GM18502 (cell line): ENCODE results near the gene TPSAB1.
"Not testable (repeated sequence)": the region's sequence is repeated elsewhere in the genome, so short reads cannot be mapped to it uniquely, and the experiment has no call there.

Source experiments
- ATAC-seq: cut with Tn5 transposase; IDR thresholded peaks from one replicate; pipeline ENCODE4 v1.9.1; 2021; ENCODE audit warnings: mild to moderate bottlenecking; ENCODE audit not compliant: unreplicated experiment, poor library complexity

The TPSAB1 gene

DNA sequence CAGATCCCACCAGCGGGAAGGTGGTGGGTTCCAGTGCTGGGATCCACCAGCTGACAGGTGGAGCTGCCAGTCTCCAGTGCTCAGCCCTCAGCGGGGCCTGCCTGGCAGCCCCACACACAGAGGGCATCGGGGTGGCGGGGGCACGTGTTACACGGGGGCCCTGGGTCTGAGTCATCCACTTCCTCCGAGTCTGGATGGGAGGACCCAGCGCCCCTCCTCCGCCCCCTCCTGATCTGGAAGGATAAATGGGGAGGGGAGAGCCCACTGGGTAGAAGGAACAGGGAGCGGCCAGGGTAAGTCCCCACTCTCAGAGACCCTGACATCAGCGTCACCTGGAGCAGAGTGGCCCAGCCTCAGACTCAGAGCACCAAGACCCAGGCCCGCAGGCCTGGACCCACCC lies at the start of gene TPSAB1:
Gene TPSAB1 (plus strand): TSS at position 270 of the 400 bp plus-strand sequence. CDS start 234 bp downstream, outside the sequence.
- not testable (repeated sequence) for ATAC-seq

DNA sequence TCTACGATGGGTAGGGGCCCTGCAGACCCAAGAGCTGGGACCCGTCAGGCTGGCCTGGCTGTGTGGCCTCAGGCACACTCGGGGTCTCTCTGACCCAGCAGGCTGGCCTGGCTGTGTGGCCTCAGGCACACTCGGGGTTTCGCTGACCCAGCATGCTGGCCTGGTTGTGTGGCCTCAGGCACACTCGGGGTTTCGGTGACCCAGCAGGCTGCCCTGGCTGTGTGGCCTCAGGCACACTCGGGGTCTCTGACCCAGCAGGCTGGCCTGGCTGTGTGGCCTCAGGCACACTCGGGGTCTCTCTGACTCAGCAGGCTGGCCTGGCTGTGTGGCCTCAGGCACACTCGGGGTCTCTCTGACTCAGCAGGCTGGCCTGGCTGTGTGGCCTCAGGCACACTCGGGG lies 49.7 kb upstream of the TPSAB1 start:
- not testable (repeated sequence) for ATAC-seq

DNA sequence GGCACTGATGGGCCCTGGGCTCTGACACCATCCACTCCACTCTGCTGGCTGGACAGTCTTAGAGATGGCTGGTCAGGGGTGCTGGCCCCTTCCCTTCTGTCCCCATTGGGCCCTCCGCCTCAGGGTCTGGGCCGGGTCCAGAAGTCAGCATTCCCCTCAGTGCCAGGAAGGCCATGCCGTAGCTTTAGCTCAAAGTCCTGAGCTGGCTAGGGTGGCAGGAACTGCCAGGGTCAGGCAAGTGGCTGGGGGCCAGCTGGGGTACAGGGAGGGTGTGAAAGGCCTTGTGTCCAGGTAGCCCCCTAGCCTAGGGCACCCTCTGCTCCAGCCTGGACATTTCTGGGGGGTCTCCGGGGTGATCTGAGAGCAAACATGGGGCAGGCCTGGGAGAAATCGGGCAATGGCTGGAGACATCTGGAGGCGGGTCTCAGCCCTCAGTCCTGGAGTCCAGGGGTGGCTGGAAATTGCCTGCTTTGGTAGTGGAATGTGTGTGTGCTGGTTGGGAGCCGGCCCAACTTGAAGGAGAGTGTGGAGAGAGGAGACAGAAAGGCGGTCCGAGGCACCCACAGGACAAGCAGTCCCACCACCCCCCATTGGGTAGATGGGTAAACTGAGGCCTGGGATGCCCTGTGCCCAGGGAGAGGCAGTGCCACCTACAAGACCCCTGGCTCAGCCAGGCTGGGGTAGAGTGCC lies 48.0 kb upstream of the TPSAB1 start:
- no peak for ATAC-seq

DNA sequence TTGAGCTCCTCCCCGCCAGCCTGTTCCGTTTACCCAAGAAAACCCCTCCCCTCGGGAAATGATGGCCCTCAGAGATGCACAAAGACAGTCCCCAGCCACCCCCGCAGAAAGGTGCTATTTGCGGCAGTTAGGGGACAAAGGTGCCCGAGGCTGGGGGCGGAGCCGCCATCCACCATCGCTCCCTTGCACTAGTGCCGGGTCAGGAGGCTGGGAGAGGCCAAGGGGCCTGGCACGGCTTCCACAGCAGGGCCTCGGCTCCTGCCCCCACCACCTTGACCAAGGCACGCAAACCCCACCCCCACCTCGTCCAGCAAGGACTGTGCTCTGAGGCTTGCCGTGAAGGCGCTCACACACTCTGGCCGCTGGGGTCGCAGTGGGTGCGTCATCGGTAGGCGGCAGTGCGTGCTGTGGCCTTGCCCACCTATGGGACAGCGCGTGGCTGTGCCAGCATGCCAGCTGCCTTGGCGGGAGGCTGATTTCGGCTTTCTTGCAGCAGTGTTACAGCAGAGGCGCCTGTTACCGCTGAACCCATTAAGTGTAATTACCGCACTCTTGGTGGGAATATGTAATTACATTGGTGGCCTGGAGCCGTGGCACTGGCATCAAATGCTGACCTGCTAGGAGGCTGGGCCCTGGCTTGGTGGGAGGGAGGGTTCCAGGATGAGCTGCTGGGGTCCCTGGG lies 47.2 kb upstream of the TPSAB1 start:
- ATAC-seq, result no peak

DNA sequence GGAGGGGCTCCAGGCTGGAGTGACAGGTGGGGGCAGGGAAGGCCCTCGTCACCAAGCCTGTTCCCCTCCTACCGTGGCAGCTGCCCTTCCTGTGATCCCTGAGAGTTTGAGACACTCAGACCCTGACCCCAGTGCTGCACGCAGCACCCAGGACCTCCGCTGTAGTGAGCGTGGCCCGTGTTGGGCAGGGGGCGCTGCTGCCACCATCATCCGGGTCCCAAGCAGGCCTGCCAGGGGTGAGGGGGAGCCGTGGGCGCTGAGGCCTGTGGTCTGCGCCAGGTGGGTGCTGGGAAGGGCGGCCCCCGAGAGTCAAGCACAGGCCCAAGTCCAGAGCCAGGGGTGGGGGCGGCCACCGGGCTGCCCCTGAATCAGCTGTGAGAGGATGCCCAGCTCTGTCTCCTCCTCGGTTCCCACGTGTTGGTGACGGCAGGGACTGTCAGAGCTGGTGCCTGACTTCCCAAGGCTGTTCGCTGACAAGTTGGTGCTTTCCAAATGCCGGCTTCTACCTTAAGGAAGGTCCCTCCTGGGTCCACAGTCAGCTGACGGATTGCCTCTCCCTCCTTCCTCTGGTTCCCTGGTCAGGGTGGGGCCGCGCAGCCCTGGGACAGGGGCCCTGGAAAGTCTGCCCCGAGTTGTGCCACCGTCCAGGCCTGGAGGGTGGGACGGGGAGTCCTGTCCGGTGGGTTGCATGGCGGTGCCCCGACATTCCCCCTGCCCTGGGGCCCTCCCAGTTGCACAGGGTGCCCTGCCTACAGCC lies 46.5 kb upstream of the TPSAB1 start:
- ATAC-seq, result no peak

DNA sequence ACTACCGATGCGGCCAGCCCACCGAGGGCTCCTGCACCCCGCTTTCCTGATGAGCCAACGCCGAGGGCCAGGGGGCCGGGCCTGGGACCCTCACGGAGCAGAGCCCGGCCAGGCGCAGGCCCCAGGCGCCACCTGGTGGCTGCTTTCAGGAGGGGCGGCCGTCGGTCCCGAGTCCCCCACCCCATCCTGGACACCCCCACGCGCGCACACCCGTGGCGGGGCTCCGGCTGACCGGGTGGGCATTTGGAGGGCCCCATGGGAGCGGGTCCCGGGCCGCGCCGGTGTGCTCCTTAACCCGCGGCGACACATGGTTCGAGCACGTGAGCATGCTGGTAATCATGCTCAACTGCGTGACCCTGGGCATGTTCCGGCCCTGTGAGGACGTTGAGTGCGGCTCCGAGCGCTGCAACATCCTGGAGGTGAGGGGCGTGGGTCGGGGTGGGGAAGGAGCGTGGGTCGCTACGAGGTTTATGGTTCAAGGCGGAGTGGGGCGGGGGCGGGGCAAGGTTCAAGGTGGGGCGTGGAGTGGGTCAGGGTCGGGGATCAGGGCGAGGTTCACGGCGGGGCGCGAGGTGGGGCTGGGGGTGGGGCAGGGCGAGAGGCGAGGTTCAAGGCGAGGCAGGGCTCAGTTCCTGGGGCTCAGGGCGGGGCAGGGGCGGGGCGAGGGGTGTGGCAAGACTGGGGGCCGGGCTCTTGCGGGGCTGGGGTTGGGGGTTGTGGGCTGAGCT lies 45.7 kb upstream of the TPSAB1 start:
- ATAC-seq, result no peak

DNA sequence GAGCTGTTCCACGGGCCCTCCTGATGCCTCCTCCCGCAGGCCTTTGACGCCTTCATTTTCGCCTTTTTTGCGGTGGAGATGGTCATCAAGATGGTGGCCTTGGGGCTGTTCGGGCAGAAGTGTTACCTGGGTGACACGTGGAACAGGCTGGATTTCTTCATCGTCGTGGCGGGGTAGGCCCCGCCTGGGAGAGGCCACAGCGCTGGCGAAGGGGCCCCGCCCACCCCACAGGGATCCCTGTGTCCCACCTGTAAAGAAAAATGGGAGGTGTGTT lies 45.2 kb upstream of the TPSAB1 start:
- ATAC-seq, result no peak

DNA sequence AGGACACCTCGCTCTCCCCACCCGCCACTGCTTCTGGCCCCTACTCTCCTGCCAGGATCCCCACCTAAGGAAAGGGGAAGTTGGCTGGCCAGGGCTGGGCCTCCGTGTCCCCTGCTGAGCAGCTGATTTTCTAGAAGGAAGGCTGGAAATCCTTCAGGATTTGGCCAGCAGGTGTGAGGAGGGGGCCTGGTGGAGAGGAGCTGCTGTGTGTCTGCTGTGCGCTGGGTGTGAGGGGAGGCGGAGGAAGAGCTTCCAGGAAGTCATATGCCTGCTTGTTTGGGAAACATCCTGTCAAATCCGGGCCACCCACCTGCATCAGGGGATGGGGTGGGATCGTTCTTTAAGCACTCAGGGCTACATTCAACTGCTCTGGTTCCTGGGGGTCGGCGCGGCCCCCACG lies 44.0 kb upstream of the TPSAB1 start:
- ATAC-seq, result no peak

DNA sequence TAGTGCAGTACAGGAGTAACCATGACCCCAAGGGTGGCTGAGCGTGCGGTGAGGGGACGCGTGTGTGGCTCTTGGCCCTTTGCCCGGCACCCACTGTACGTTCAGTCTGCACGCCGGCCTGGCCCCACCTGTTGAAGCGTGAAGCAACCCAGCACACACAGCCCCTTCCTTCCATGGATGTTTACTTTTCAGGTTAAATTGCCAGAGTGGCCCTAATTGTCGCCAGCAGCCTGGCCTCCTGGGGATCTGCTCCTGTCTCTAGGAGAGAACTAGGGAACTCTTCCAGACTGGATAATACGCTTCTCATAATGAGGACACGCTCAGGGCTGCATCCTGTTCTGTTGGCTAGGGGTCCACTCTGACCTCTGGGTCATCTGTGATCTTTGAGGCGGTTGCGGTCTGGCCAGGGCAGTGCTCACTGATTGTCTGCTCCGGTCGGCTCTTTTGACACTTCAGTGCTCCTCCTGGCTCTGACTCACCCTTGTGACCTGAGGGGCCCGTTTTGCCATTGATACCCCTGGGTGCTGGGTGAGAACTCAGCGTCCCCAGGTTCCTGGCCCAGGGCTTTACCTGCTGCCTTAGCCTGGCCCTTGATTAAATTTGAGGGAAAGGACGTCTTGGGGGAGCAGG lies 43.2 kb upstream of the TPSAB1 start:
- ATAC-seq, result no peak

DNA sequence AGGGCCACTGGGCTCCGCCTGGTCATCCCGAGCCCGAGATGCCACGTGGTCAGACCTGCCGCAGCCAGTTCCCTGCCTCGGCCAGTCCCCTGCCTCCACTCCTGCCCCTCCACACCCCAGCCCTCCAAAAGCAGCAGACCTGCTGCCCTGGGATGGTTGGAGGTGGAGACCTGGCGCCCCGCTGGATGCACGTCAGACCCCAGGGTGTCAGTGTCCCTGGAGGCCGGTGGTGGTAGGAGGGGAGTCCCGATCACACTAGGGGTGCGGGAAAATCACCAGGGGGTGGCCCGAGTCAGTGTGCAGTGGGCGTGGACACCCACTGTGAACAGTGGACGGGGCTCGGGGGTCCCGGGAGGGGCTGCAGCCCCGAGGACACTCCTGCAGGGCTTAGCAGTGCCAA lies 42.3 kb upstream of the TPSAB1 start:
- ATAC-seq, result no peak

DNA sequence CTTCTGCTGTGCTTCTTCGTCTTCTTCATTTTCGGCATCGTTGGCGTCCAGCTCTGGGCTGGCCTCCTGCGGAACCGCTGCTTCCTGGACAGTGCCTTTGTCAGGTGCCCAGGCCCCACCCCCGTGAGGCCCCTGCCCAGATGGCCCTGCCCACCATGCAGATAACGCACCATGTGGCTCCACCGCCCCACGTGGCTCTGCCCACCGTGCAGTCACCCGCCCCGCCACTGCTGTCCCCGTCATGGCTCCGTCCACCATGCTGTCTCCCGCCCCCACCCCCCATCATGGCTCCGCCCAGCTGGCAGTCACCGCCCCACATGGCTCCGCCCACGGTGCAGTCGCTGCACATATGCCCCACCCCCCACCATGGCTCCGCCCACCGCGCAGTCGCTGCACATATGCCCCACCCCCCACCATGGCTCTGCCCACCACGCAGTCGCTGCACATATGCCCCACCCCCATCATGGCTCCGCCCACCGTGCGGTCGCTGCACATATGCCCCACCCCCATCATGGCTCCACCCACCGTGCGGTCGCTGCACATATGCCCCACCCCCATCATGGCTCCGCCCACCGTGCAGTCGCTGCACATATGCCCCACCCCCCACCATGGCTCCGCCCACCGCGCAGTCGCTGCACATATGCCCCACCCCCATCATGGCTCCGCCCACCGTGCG lies 41.7 kb upstream of the TPSAB1 start:
- not testable (repeated sequence) for ATAC-seq

DNA sequence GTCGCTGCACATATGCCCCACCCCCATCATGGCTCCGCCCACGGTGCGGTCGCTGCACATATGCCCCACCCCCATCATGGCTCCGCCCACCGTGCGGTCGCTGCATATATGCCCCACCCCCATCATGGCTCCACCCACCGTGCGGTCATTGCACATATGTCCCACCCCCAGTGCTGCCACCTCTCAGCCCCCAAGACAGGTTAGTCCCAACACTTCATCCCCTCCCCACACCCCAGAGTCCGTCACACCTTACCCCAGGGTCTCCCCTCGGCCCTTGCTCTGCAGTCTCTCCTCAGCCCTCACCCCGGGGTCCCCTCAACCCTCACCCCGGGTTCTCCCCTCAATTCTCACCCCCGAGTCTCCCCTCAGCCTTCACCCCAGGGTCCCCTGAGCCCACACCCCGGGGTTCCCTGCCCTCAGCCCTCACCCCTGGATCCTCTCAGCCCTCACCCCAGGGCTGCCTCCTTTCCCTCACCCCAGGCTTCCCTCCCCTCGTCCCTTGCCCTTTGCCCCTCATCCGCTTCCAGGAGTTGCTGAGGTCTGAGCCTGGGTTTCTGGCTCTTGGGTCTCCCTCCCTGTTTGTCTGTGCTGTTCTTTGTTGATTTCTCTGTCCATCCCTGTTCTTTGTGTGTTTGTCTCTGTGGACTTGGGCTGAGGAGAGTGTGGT lies 41.0 kb upstream of the TPSAB1 start:
- no peak for ATAC-seq

DNA sequence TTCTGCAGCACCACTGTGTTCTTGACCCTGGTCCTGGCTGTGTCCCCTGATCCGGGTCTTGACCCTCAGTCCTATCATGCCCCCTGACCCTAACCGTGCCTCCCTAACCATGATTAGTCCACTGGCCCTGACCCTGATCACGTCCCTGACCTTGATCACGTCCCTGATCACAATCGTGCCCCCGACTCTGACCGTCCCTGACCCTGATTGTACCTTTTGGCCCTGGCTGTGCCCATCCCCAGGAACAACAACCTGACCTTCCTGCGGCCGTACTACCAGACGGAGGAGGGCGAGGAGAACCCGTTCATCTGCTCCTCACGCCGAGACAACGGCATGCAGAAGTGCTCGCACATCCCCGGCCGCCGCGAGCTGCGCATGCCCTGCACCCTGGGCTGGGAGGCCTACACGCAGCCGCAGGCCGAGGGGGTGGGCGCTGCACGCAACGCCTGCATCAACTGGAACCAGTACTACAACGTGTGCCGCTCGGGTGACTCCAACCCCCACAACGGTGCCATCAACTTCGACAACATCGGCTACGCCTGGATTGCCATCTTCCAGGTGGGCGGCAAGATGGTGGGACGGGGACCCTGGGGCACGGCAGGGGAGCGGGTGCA lies 40.4 kb upstream of the TPSAB1 start:
- ATAC-seq, result no peak

DNA sequence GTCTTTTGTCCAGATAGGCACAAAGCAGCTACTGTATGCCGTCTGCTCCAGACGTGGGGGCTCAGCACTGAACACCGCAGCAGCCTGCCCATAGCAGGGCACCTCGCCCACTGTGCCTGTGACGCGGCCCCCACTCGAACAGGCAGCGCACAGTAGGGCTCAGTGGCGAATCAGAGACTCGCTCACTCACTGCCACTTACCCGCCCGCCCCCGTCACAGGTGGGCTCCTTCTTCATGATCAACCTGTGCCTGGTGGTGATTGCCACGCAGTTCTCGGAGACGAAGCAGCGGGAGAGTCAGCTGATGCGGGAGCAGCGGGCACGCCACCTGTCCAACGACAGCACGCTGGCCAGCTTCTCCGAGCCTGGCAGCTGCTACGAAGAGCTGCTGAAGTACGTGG lies 39.1 kb upstream of the TPSAB1 start:
- ATAC-seq, result no peak

DNA sequence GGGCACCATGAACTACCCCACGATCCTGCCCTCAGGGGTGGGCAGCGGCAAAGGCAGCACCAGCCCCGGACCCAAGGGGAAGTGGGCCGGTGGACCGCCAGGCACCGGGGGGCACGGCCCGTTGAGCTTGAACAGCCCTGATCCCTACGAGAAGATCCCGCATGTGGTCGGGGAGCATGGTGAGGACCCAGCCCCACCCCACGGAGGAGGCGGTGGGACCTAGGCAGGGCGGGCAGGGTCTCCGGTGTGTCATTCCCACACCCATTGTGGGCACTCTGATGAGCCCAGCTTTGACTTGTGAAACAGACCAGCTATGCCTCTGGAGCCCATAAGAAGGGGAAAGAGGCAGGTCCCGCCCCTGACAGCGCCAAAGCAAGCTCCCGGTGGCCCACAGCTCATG lies 38.2 kb upstream of the TPSAB1 start:
- ATAC-seq, result no peak

DNA sequence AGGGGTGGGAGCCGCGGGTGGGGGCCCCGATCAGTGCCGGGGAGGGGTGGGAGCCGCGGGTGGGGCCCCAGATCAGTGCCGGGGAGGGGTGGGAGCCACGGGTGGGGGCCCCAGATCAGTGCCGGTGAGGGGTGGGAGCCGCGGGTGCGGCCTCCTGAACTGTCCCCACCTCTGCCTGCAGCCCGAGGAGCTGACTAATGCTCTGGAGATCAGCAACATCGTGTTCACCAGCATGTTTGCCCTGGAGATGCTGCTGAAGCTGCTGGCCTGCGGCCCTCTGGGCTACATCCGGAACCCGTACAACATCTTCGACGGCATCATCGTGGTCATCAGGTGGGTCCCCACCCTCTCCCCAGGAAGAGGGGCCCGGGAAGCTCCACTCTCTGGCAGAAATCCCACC lies 35.6 kb upstream of the TPSAB1 start:
- no peak for ATAC-seq

DNA sequence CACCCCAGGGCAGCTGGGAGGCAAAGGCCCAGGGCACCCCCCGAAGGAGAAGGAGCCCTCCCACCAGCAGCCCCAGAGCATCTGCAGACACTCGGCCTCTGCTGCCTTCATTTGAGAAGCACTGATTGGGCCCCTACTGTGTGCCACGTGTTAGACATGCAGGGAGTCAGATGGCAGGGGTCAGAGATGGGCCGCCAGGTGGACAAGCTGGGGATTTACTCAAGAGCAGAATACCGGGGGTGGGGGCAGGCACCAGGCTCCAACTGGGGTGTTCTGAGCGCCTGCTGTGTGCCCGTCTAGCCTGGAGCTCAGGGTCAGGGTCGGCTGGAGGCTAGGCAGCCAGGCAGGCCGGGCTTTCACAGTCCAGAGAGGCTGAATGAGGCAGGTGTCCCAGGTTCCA lies 34.2 kb upstream of the TPSAB1 start:
- no peak for ATAC-seq

DNA sequence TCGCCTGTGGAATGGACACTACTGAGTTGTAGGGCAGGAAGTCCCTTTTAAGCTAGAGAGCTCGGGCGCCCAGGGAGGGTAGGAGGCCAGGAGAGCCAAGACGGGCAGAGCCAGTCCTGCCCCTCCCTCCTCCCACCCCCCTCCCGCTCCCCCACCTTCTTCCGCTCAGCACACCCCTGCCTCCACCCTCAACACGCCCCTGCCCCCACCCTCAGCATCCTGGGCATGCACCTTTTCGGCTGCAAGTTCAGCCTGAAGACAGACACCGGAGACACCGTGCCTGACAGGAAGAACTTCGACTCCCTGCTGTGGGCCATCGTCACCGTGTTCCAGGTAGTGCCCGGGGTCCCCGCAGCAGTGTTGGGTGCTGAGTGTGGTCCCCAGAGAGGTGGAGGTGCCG lies 33.7 kb upstream of the TPSAB1 start:
- ATAC-seq, result no peak

DNA sequence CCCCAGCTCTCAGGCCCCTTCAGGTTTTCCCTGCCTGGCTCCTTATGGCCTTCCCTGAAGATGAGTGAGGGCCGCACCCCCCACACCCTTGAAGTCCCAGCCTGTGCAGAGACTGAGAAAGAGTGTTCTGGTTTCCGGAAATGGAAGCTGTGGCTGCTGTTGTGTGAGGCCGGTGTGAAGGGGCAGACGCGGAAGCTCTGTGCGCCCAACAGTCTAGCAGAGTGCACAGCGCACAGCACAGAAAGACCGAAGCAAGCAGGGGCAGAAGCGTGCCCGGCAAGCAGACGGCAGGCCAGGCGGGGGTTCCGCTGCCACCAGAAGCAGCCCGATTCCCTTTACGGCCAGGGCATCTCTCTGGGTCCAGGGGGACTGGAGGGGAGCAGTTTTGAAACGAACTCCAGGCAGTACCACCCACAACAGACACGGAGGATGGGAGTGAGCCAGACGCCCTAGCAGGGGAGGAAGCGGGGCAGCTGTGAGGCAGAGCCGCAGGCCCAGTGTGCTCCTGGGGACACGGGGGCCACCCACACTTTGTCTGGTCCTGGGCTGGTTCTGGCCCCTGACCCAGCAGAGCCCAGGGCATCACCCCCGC lies 32.2 kb upstream of the TPSAB1 start:
- ATAC-seq, result no peak
